GM21367 (cell line): Measurements from ENCODE around the gene PIH1D1.
"Not testable (repeated sequence)": the region's sequence is repeated elsewhere in the genome, so short reads cannot be mapped to it uniquely, and the experiment has no call there.

Experiments used
- ATAC-seq: cut with Tn5 transposase; IDR thresholded peaks from one replicate; pipeline ENCODE4 v1.9.1; 2021; ENCODE audit not compliant: unreplicated experiment

The PIH1D1 gene

GRCh38 chr19:49456326-49456725, 4.7 kb upstream of the PIH1D1 start:
- ATAC-seq = no peak

GRCh38 chr19:49455773-49456172, 4.2 kb upstream of the PIH1D1 start:
- no peak for ATAC-seq

DNA sequence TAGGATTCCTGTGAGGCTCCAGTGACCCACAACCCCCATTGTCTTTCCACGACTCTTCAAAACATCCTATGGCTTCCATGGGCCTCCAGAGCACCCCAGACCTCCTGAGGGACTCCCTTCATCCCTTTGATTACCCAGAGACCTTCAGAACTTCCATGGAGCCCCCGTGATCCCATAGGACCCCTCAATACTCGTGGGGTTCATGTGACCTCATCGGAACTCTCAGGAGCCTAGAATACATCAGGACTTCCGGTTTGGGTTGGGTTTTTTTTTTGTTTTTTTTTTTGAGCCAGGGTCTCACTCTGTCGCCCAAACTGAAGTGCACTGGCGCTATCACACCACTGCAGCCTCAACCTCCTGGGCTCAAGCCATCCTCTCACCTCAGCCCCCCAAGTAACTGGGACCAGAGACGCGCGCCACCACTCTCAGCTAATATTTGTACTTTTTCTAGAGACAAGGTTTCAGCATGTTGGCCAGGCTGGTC, 2.2 kb upstream of the PIH1D1 start:
- ATAC-seq = no peak

GRCh38 chr19:49453013-49453756, 1.6 kb upstream of the PIH1D1 start, which contains the start of gene ALDH16A1:
Gene ALDH16A1 (plus strand): TSS chr19:49453225. CDS start chr19:49453332, 107 bp downstream.
- peak; percentile 79 for ATAC-seq

GRCh38 chr19:49450405-49450804, 1.2 kb downstream of the PIH1D1 start:
- ATAC-seq = no peak

- ATAC-seq = no peak
Observed at GRCh38 chr19:49448432-49448786, 3.2 kb downstream of the PIH1D1 start.

GRCh38 chr19:49447485-49448431, 3.9 kb downstream of the PIH1D1 start:
- no peak for ATAC-seq

- no peak for ATAC-seq
Observed at GRCh38 chr19:49445997-49446396, 5.6 kb downstream of the PIH1D1 start.

GRCh38 chr19:49444100-49444700, 7.4 kb downstream of the PIH1D1 start:
- not testable (repeated sequence) for ATAC-seq

DNA sequence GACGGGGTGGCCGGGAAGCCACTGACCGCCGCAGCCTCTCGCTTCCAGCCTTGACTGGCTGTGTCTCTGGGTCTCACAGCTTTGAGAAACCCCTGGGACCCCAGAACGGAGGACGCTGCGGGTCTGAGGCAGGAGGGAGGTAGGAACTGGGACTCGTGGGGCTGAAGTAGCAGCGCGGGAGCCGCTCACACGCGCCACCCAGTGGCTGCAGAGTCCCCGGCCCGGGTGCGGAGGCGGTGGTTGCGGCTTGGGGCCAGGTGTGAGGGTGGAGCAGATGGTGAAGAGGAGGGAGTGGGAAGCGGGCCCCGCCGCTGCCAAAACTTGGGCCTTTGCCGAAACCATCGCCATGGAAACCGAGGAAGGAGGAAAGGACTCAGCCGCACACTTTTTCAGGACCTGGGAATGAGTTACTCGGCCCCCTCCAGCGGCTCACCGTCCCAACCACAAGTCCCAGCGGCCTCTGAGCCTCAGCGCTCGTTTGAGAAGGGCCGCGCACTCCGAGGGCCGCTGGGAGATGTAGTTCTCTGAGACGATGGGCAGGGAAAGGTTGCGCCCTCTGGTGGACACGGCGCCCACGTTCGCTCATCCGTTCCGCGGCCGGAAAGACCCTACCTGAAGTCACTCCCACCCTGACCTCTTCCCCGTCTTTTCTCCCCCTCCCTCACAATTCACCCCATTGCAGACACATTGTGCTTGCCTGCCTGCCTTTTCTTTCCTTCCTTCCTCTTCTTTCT, 8.1 kb downstream of the PIH1D1 start:
- ATAC-seq = peak; percentile 52

DNA sequence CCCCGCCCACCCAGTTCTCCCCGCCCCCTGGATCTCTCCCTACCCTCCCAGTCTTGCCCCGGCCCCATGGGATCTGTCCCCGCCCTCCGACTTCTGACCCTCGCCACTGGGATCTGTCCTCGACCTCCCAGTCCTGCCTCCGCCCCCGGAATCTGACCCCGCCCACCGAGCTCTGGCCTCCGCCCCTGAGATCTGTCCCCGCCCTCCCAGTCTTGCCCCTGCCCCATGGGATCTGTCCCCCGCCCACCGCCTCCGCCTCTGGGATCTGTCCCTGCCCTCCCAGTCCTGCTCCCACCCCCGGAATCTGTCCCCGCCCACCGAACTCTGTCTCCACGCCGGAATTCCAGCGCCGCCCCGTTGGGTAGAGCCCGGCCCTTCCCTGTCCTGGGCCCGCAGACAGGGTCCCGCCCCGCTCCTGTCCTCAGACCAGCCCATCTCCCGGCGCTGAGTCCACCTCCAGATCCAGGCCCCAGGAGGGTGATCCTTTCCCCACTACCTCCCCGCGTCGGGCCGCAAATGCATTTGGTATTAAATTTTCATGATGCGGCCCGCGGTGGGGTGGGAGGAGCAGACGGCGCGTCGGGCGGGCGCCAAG, 8.7 kb downstream of the PIH1D1 start:
- peak; percentile 14 for ATAC-seq

GRCh38 chr19:49442354-49442753, 9.3 kb downstream of the PIH1D1 start:
- no peak for ATAC-seq

DNA sequence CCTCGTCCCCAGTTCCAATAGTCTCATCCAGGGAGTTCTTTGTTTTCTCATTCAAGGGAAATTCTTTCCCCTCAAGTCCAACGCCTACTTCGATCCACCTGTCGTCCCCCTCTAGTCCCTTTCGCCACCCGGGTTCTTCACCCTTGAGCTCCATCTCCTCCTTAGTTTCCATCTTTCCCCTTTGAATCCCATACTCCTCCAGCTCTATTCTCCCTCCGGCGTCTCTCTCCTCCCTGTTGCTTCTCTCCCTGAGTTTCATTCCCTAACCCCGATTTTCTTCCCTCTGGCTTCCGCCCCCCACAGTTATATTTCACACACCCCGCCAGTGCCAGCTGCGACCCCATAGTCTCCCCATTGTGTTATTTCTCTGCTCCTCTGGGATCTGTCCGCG, 9.7 kb downstream of the PIH1D1 start:
- no peak for ATAC-seq

- ATAC-seq = no peak
Observed at GRCh38 chr19:49441210-49441959, 10.2 kb downstream of the PIH1D1 start, which contains the start of gene SLC17A7. Gene SLC17A7 (minus strand): TSS chr19:49441527. CDS start chr19:49441379, 148 bp downstream.

GRCh38 chr19:49440439-49441209, 11.0 kb downstream of the PIH1D1 start:
- no peak for ATAC-seq

DNA sequence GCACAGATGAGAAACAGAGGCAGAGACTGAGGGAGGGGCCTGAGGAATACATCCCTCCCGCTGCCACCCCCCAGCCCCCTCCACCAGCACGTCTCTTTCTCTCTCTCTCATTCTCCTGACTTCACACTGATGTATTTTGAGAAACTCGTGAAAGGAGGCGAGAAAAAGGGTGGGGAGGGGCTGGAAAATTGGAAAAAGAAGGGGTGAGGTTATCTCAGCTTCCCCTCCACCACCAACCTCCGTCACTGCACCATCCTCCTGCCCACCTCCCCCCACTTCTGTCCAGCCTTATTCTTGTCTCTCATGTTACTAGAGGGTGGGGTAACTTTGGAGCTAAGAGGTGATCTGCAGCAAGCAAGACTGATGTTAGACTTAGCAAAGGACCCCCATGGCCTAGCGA, 11.8 kb downstream of the PIH1D1 start:
- no peak for ATAC-seq

GRCh38 chr19:49438261-49438660, 13.4 kb downstream of the PIH1D1 start:
- no peak for ATAC-seq

DNA sequence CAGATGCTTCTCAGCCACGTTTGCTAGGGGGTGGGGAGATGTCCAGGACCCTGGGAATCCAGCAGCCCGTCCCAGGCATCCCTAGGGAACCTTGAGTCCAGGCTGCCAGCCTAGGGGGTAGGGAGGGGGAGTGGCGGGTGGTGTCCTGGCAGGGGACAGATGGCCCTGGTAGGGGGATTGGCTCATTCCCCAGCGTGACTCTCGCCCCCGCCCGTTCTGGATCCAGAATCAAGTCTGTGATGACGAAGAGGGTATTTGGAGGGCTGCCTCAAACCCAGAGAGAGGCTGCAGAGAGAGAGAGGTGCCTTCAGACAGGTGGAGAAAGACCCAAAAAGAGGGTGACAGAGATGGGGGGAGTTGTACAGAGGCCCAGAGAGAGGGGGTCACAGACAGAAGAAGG, 14.4 kb downstream of the PIH1D1 start:
- ATAC-seq = no peak
